Retinal pigment epithelial cell (primary cell): Measurements from ENCODE around the gene RPL3.

Source experiments
- DNase-seq: peaks from one replicate; pipeline ENCODE4 v3.0.0-alpha.2; 2010; ENCODE audit warnings: low read depth
- H3K4me3 ChIP-seq: 2 replicates; pipeline ENCODE4 v1.5.1; 2011; ENCODE audit warnings: mild to moderate bottlenecking, low read length, control low read depth, moderate library complexity
- TF ChIP-seq, protein P1 (sequence below): conservative IDR thresholded peaks from 2 replicates; pipeline ENCODE4 v1.5.1; 2011; ENCODE audit warnings: low read depth, low read length, control low read depth, inconsistent platforms

The RPL3 gene

DNA sequence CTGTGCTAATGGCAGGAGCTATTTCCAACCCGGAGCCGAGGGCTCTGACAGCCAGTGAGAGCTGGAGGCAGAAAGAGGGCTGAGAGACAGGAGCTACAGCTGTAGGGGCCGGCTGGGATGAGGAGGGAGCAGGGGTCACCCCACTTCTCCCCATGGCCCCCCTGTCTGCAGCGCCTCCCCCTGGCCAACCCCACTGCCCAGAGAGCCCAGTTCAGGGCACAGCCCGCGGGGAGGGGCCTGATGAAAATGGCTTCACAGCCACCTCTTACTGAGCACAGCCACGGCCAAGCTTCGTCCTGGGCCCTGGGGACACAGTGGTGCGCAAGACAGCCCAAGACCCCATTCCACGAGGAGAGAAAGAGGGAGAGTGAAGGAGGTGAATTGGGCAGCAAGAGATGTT lies 27.9 kb downstream of the RPL3 start:
- H3K4me3 ChIP-seq, result no peak overlapping the region
- TF ChIP-seq, protein P1, sequence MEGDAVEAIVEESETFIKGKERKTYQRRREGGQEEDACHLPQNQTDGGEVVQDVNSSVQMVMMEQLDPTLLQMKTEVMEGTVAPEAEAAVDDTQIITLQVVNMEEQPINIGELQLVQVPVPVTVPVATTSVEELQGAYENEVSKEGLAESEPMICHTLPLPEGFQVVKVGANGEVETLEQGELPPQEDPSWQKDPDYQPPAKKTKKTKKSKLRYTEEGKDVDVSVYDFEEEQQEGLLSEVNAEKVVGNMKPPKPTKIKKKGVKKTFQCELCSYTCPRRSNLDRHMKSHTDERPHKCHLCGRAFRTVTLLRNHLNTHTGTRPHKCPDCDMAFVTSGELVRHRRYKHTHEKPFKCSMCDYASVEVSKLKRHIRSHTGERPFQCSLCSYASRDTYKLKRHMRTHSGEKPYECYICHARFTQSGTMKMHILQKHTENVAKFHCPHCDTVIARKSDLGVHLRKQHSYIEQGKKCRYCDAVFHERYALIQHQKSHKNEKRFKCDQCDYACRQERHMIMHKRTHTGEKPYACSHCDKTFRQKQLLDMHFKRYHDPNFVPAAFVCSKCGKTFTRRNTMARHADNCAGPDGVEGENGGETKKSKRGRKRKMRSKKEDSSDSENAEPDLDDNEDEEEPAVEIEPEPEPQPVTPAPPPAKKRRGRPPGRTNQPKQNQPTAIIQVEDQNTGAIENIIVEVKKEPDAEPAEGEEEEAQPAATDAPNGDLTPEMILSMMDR, result peak; percentile 36
- no peak for DNase-seq

DNA sequence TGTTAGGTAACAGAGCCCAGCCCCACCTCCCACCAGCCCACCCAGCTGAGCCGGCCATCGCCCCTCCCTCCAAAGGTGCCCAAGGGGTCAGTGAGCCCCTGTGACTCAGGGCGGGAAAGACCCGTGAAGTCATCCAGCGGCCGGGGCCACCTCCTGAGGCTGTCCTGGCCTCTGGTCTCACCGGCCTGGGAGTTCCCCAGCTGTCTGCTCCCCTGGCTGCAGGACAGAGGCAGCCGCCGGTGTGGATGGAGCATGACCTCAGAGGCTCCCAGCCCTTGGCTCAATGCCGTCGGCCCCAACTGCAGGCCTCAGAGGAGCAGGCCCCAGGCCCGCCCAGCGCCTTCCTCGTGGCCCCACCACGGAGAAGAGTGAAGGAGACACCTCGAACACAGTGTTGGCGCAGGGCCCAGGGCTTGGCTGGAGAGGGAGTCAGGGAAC lies 28.7 kb downstream of the RPL3 start:
- H3K4me3 ChIP-seq, result no peak overlapping the region
- DNase-seq, result no peak
- TF ChIP-seq, protein P1, result no peak

- no peak for DNase-seq
- TF ChIP-seq, protein P1, result no peak
- no peak overlapping the region for H3K4me3 ChIP-seq
Measured at GRCh38 chr22:39289975-39290720, 29.3 kb downstream of the RPL3 start.

- no peak for DNase-seq
- TF ChIP-seq, protein P1, result no peak
- H3K4me3 ChIP-seq, result no peak overlapping the region
Measured at GRCh38 chr22:39289533-39289932, 29.9 kb downstream of the RPL3 start.

DNA sequence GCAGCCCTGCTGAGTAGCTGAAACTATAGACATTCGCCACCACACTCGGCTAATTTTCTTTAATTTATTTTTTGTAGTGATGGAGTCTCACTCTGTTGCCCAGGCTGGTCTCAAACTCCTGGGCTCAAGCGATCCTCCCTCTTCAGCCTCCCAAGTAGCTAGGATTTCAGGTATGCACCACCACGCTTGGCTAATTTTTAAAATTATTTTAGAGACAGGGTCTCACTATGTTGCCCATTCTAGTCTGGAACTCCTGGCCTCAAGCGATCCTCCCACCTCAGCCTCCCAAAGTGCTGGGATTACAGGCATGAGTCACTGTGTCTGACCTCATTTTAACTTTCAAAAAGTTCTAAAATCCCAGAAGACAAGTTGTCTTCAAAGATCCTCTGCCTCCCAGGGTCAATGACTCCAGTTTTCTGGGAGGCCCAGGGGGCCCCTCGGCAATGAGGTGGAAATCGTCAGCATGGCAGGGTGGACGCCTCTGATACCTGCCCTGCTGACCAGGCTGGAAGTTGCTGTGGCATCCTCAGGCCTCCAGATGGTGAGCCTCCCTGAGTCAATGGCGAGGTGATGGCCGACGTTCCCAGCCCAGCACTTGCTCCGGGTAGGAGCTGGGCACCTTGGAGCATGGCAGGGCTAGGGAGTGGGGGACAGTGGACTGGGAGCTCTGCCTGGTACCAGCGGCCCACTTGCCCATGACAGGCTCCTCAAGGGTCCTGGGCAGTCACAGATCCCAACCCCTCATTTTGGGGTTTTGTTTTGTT lies 31.1 kb downstream of the RPL3 start:
- DNase-seq, result no peak
- TF ChIP-seq, protein P1, result no peak
- H3K4me3 ChIP-seq, result no peak overlapping the region

GRCh38 chr22:39287076-39287725 lies 32.2 kb downstream of the RPL3 start:
- no peak overlapping the region for H3K4me3 ChIP-seq
- DNase-seq, result no peak
- TF ChIP-seq, protein P1, result no peak

GRCh38 chr22:39284983-39285382 lies 34.4 kb downstream of the RPL3 start:
- no peak for DNase-seq
- TF ChIP-seq, protein P1, result no peak
- no peak overlapping the region for H3K4me3 ChIP-seq
